HPDE6-E6E7 (cell line): ENCODE measurements around the gene CEP85.
"Not testable (repeated sequence)": the region's sequence is repeated elsewhere in the genome, so short reads cannot be mapped to it uniquely, and the experiment has no call there.

Source experiments
- DNase-seq: peaks from one replicate; pipeline ENCODE4 v3.0.0; 2011; ENCODE audit warnings: missing footprints; ENCODE audit errors: extremely low spot score

Gene CEP85

GRCh38 chr1:26224606-26225005 lies 9.4 kb upstream of the CEP85 start:
- no peak for DNase-seq

GRCh38 chr1:26225033-26225831 lies 8.8 kb upstream of the CEP85 start:
- DNase-seq, result no peak

GRCh38 chr1:26230682-26231081 lies 3.3 kb upstream of the CEP85 start:
- DNase-seq, result not testable (repeated sequence)

GRCh38 chr1:26234644-26235370 lies 807 bp downstream of the CEP85 start:
- DNase-seq, result no peak

- no peak for DNase-seq
These were observed 3.4 kb downstream of the CEP85 start for GRCh38 chr1:26237230-26237966.

- DNase-seq, result no peak
These were observed 5.9 kb downstream of the CEP85 start for GRCh38 chr1:26239936-26240335.

GRCh38 chr1:26252718-26253117 lies 18.7 kb downstream of the CEP85 start:
- DNase-seq, result no peak

GRCh38 chr1:26254404-26254803 lies 20.4 kb downstream of the CEP85 start:
- DNase-seq, result no peak

GRCh38 chr1:26257222-26257621 lies 23.2 kb downstream of the CEP85 start:
- no peak for DNase-seq

- DNase-seq, result no peak
These were observed 25.0 kb downstream of the CEP85 start for GRCh38 chr1:26259005-26259404.

GRCh38 chr1:26259578-26259977 lies 25.6 kb downstream of the CEP85 start:
- no peak for DNase-seq

- no peak for DNase-seq
These were observed 29.2 kb downstream of the CEP85 start for GRCh38 chr1:26263212-26263611.

- DNase-seq, result no peak
These were observed 31.4 kb downstream of the CEP85 start for GRCh38 chr1:26265405-26265804.

GRCh38 chr1:26268290-26269197 lies 34.5 kb downstream of the CEP85 start:
- DNase-seq, result no peak

GRCh38 chr1:26269198-26269550 lies 35.2 kb downstream of the CEP85 start:
- no peak for DNase-seq

- DNase-seq, result peak; percentile 77
These were observed 40.9 kb downstream of the CEP85 start for GRCh38 chr1:26274801-26275425.

- DNase-seq, result peak; percentile 83
These were observed 41.8 kb downstream of the CEP85 start for GRCh38 chr1:26275580-26276431.

GRCh38 chr1:26276432-26276838 lies 42.4 kb downstream of the CEP85 start:
- DNase-seq, result no peak

- DNase-seq, result no peak
These were observed 43.3 kb downstream of the CEP85 start for GRCh38 chr1:26277261-26277661.

- DNase-seq, result no peak
These were observed 43.7 kb downstream of the CEP85 start for GRCh38 chr1:26277719-26278118.
